GM19099 (cell line): ENCODE measurements around the gene SNRK.

Experiments
- POLR2A ChIP-seq: IDR thresholded peaks from 3 replicates; pipeline ENCODE4 v1.6.1; 2011; ENCODE audit warnings: low read depth; ENCODE audit not compliant: insufficient read length; ENCODE audit errors: extremely low read depth

SNRK gene, protein sequence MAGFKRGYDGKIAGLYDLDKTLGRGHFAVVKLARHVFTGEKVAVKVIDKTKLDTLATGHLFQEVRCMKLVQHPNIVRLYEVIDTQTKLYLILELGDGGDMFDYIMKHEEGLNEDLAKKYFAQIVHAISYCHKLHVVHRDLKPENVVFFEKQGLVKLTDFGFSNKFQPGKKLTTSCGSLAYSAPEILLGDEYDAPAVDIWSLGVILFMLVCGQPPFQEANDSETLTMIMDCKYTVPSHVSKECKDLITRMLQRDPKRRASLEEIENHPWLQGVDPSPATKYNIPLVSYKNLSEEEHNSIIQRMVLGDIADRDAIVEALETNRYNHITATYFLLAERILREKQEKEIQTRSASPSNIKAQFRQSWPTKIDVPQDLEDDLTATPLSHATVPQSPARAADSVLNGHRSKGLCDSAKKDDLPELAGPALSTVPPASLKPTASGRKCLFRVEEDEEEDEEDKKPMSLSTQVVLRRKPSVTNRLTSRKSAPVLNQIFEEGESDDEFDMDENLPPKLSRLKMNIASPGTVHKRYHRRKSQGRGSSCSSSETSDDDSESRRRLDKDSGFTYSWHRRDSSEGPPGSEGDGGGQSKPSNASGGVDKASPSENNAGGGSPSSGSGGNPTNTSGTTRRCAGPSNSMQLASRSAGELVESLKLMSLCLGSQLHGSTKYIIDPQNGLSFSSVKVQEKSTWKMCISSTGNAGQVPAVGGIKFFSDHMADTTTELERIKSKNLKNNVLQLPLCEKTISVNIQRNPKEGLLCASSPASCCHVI

DNA sequence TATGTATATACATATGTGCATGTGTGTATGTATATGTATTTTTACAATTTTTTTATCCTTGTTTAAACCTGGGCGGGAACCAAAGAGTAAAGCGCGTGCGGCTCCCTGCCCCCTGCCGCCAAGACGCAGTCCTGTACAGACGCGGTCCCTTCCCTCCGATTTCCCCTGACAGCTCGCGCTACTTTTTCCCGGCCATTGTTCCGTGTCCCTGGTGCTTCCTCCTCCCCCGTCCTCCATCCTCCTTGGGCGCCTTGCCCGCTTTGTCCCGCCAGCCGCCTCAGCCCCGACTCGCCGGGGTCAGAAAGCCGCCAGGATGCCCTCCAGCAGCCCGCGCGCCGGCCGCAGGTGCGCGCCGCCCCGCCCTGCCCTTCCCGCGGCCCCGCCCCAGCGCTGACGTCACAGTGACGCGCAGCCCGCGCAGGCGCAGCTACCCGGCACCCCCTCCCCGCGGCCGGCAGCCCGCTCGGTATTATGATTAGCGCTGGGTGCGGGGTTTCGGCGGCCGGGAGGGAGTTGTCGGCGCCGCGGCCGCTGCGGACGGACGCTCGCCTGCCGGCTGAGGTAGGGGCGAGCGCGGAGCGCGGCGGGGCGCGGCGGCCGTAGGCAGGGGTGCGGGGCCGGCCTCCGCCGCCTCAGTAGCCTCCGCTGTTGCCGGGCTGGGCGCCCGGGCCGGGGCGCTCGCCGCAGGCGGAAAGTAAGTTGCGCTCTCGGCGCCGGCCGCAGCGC lies at the start of gene SNRK:
Gene SNRK (plus strand): TSS at position 426 of the 726 bp plus-strand sequence. CDS start 16,664 bp downstream, outside the sequence.
- TF ChIP-seq POLR2A: peak; percentile 72

DNA sequence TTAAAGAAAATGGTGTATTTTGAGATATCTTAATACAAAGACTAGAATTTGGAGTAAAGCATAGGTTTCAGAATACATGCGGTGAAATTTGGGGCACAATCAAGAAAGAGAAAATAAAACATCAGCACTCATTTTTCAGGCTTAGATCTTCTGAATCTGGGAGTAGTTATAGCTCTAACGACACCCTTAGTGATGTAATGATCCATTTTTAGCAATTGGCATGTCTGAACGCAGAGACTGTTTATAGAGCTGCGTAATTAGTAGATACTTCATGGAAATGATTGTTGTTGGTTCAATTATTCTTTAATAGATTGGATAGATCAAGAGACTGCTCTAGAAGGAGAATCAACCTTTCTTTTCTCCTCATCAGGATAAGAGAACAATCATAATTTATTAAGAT lies 47.5 kb upstream of the SNRK start:
- TF ChIP-seq POLR2A: no peak

DNA sequence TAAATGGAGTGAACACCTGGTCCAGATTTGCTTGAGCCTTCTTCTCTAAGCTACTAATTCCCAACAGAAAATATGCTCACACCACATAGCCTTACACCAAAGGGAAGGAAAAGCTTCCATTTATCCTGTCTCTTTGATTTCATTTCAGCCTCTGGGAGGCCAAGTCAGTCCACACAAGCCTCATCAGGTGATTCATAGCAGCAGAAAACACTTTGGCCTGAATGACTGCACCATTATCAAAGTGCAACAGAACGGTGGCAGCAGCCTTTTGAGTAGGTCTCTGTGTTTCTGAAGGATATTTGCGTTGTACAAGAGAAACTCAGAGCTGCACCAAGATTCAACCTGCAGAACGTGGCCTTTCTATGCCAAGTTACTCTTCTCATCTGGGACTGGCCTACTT lies 46.6 kb upstream of the SNRK start:
- TF ChIP-seq POLR2A: no peak

GRCh38 chr3:43243590-43244587 lies 42.5 kb upstream of the SNRK start:
- no peak for TF ChIP-seq POLR2A

GRCh38 chr3:43244694-43245093 lies 41.6 kb upstream of the SNRK start:
- TF ChIP-seq POLR2A: no peak

DNA sequence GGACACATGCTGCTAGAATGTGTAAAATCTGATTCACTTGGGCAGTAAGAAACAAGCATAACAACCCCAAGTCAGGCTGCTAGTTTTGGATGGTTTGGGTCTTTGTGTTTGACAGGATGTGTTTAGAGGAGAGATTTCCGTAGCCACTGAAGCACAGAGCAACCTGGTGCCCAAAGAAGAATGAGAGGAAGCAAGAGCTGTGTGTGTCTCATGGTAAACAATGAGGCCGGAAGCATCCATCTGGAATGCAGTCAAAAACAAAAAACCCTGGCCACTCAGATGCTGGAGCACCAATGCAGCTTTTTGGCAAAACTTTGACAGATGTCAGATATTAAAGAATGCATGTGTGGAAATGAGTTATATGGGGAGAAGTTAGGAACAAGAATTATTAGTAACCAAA lies 39.4 kb upstream of the SNRK start:
- no peak for TF ChIP-seq POLR2A

DNA sequence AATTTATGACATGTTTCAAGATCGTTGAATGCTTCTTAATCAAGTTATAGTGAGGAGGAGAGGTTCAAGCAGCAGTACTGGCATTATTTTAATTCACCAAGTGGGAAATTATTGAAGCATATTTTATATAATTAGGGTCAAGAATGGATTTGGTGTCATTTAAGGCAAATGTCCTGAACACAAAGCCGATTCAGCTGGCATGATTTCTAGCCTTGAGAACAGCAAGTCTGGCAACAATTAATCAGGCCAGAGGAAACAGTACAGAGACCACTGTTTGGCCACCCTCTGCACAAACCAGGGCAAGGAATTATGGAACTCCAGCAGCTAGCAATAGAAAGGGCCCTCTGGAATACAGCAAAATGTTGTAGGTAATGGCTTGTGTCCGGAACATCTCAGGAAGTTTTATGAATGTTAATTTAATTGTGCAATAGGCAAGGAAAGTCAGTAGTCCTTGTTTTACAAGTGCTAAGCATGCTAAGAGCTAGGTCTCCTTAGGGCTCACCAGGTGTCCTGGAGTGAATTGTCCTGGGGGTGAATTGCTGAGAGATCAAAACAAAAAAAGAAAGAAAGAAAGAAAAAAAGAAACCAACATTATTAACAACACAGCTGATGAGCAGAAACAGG lies 38.7 kb upstream of the SNRK start:
- no peak for TF ChIP-seq POLR2A

DNA sequence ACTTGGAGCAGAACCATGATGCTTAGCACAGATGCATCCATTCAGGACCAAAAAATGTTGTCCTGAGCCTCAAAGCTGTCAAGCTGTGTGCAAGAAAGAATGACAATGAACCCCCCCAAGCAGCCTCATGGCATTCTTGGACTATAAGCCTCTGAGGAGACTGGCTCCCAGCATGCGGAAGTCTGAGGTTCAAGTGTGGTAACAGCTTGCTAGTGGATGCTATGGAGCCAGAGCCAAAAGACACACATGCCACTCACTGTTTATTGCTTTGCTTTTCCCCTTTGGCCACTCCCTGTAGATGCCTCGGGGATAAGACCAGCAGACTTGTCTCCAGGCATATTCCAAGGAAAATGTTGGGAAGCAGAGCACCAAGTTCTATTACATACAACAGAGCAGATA lies 38.2 kb upstream of the SNRK start:
- no peak for TF ChIP-seq POLR2A

DNA sequence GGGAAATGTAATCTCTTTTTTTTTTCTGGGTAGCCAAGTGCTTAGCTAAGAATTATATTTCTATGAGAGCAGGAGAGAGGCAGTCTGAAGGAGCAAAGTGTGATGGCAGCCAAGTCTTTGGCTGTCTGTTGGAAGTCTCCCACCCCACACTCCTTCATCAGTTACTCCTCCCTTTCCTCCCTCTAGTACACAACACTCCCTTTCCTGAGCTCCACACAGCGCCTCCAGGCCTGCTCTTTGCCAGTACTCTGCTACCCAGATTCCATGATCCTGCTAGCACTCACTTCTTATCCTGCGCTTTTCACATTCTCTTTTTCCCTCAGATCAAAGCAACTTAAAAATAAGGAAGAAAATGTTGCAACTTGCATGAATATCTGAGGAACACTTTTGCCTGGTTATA lies 37.4 kb upstream of the SNRK start:
- TF ChIP-seq POLR2A: no peak

- no peak for TF ChIP-seq POLR2A
These were observed 36.9 kb upstream of the SNRK start for GRCh38 chr3:43249405-43249804.

- TF ChIP-seq POLR2A: no peak
These were observed 33.0 kb upstream of the SNRK start for GRCh38 chr3:43253294-43253693.

DNA sequence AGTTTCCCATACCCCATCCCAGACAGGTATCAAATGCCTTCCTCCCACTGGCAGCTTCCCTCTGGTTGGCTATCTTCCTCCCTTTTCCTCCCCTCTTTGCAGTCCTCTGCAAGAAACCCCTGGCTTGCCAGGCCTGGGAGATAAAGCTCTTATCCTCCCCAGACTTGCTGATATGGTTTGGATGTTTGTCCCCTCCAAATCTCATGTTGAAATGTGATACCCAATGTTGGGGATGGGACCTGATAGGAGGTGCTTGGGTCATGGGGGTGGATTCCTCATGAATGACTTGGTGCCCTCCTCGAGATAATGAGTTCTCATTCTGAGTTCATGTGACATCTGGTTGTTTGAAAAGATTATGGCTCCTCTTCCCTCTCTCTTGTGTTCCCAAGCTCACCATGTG lies 32.2 kb upstream of the SNRK start:
- TF ChIP-seq POLR2A: no peak

DNA sequence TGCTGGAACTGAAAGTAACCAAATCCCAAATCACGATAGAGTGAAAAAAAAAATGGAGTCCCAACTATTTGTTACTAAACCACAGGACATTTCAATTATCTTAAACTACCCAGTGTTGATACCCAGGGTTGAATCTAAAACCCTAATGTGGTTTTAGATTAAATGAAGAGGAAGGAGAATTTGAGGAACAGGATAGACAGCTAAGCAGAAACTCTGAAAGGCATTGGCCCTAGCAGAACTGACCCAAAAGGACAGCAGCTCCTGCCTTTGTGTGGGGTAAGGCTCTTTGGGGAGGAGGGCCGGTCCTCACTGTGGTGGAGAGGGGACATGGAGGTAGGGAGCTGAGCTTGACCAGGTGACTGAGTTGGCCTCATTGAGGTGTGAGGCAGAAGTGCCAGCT lies 30.7 kb upstream of the SNRK start:
- TF ChIP-seq POLR2A: no peak
